IMR-90 (cell line): ENCODE measurements around the gene PLD4. TPM values are rescaled to one million over a fixed set of nuclear protein-coding genes. Genes with fewer than 3 reads are reported as not detected.

Experiments
- ATAC-seq: fragments of 200-7000 bp; cut with Tn5 transposase; 2 replicates; pipeline ENCODE4 v1.9.1; 2020; ENCODE audit warnings: low read depth, mild to moderate bottlenecking, moderate library complexity
- BruUV-seq: library from RNA; stranded (reverse); fragments of 400-500 nt; replicated peaks from 2 replicates; lab custom pipeline; 2021; lab: Mats Ljungman, UMichigan
- CTCF ChIA-PET: fragments of 300-600 bp; formaldehyde crosslinking; extraction: SDS; loops from one replicate; lab custom pipeline; 2021; ENCODE audit warnings: antibody characterized with exemption; lab: Yijun Ruan, JAX
- POLR2A ChIA-PET: fragments of 300-600 bp; sonication (Branson Sonifier 250); formaldehyde crosslinking; loops from one replicate; lab custom pipeline; 2022; ENCODE audit warnings: antibody characterized with exemption; ENCODE audit not compliant: unreplicated experiment; lab: Charles Lee
- DNase-seq: peaks from one replicate; pipeline ENCODE4 v3.0.0; 2013
- H2AFZ ChIP-seq: replicated peaks from 2 replicates; pipeline ENCODE3; 2013; ENCODE audit warnings: low read length, mild to moderate bottlenecking; ENCODE audit not compliant: poor library complexity
- H2AK5ac ChIP-seq: 2 replicates; pipeline ENCODE4 v1.6.1; 2013; ENCODE audit warnings: low read depth, low read length, inconsistent platforms
- H2AK9ac ChIP-seq: replicated peaks from 2 replicates; pipeline ENCODE3; 2013; ENCODE audit warnings: mild to moderate bottlenecking, low read depth, low read length, moderate library complexity; ENCODE audit not compliant: poor library complexity
- H2BK120ac ChIP-seq: 2 replicates; pipeline ENCODE4 v1.6.1; 2013; ENCODE audit warnings: low read depth, low read length, inconsistent platforms
- H2BK15ac ChIP-seq: 3 replicates; pipeline ENCODE4 v1.6.1; 2013; ENCODE audit warnings: low read depth, low read length, inconsistent platforms
- H2BK20ac ChIP-seq: 2 replicates; pipeline ENCODE4 v1.6.1; 2013; ENCODE audit warnings: low read depth, mild to moderate bottlenecking, inconsistent platforms, low read length, moderate library complexity
- H2BK5ac ChIP-seq: 2 replicates; pipeline ENCODE4 v1.6.1; 2013; ENCODE audit warnings: mild to moderate bottlenecking, low read depth, low read length, inconsistent platforms; ENCODE audit not compliant: poor library complexity, severe bottlenecking
- H3K14ac ChIP-seq: replicated peaks from 2 replicates; pipeline ENCODE4 v1.6.1; 2013; ENCODE audit warnings: low read depth, low read length, inconsistent platforms
- H3K18ac ChIP-seq: 2 replicates; pipeline ENCODE4 v1.6.1; 2013; ENCODE audit warnings: low read depth, low read length, control low read depth
- H3K23ac ChIP-seq: 2 replicates; pipeline ENCODE4 v1.6.1; 2013; ENCODE audit warnings: low read depth, low read length, inconsistent platforms
- H3K27ac ChIP-seq: 2 replicates; pipeline ENCODE4 v1.5.1; 2013; ENCODE audit warnings: mild to moderate bottlenecking, control low read depth, low read length; ENCODE audit not compliant: insufficient read depth
- H3K27me3 ChIP-seq: 2 replicates; pipeline ENCODE4 v1.6.1; 2013; ENCODE audit warnings: low read length; ENCODE audit not compliant: control insufficient read depth, insufficient read depth
- H3K36me3 ChIP-seq: 2 replicates; pipeline ENCODE4 v1.6.1; 2013; ENCODE audit warnings: low read length, mixed read lengths; ENCODE audit not compliant: control insufficient read depth, insufficient read depth
- H3K4ac ChIP-seq: 2 replicates; pipeline ENCODE4 v1.6.1; 2013; ENCODE audit warnings: low read depth, low read length, inconsistent platforms
- H3K4me1 ChIP-seq: 2 replicates; pipeline ENCODE4 v1.6.1; 2013; ENCODE audit warnings: low read length, mixed read lengths; ENCODE audit not compliant: control insufficient read depth, insufficient read depth
- H3K4me2 ChIP-seq: 2 replicates; pipeline ENCODE4 v1.6.1; 2013; ENCODE audit warnings: low read depth, mild to moderate bottlenecking, control low read depth, low read length, moderate library complexity
- H3K4me3 ChIP-seq: 2 replicates; pipeline ENCODE4 v1.5.1; 2013; ENCODE audit warnings: low read depth, mild to moderate bottlenecking, control low read depth, low read length, moderate library complexity; ENCODE audit not compliant: insufficient read depth
- H3K56ac ChIP-seq: 2 replicates; pipeline ENCODE4 v1.6.1; 2013; ENCODE audit warnings: low read length, inconsistent platforms; ENCODE audit not compliant: insufficient read depth; ENCODE audit errors: extremely low read depth
- H3K79me1 ChIP-seq, 2 experiments: 2 replicates each; pipeline ENCODE4 v1.6.1; 2013; ENCODE audit warnings: low read length in 2 of 2, inconsistent platforms in 1 of 2, low read depth in 1 of 2
- H3K9ac ChIP-seq: 2 replicates; pipeline ENCODE4 v1.6.1; 2013; ENCODE audit warnings: low read depth, low read length, control low read depth
- H3K9me1 ChIP-seq: 2 replicates; pipeline ENCODE4 v1.6.1; 2013; ENCODE audit warnings: low read length, inconsistent platforms; ENCODE audit not compliant: insufficient read depth
- H3K9me3 ChIP-seq: 2 replicates; pipeline ENCODE4 v1.6.1; 2013; ENCODE audit warnings: low read length; ENCODE audit not compliant: control insufficient read depth, insufficient read depth
- H4K20me1 ChIP-seq: 2 replicates; pipeline ENCODE4 v1.6.1; 2013; ENCODE audit warnings: low read length, inconsistent platforms; ENCODE audit not compliant: insufficient read depth
- H4K5ac ChIP-seq: 2 replicates; pipeline ENCODE4 v1.6.1; 2013; ENCODE audit warnings: mild to moderate bottlenecking, low read depth, low read length, control low read depth
- H4K8ac ChIP-seq, 2 experiments: 2 replicates each; pipeline ENCODE4 v1.6.1; 2013; ENCODE audit warnings: low read depth in 2 of 2, low read length in 2 of 2, control low read depth in 1 of 2, inconsistent platforms in 1 of 2
- H4K91ac ChIP-seq: 2 replicates; pipeline ENCODE4 v1.6.1; 2013; ENCODE audit warnings: low read depth, low read length, inconsistent platforms; ENCODE audit not compliant: insufficient read depth
- CEBPB ChIP-seq: IDR thresholded peaks from 2 replicates; pipeline ENCODE4 v1.6.1; 2012; ENCODE audit warnings: low read depth, low read length, improper control_type of control experiment
- MAFK ChIP-seq: IDR thresholded peaks from 2 replicates; pipeline ENCODE4 v1.6.1; 2012; ENCODE audit warnings: low read depth, low read length, improper control_type of control experiment
- MAZ ChIP-seq: IDR thresholded peaks from 2 replicates; pipeline ENCODE4 v1.6.1; 2012; ENCODE audit warnings: low read depth, mild to moderate bottlenecking, low read length, improper control_type of control experiment, moderate library complexity, borderline replicate concordance
- MXI1 ChIP-seq: IDR thresholded peaks from 2 replicates; pipeline ENCODE4 v1.6.1; 2012; ENCODE audit warnings: low read depth, mild to moderate bottlenecking, low read length, moderate library complexity, borderline replicate concordance
- POLR2A ChIP-seq: IDR thresholded peaks from 2 replicates; pipeline ENCODE4 v1.6.1; 2012; ENCODE audit warnings: mild to moderate bottlenecking, low read depth, low read length
- RCOR1 ChIP-seq: IDR thresholded peaks from 2 replicates; pipeline ENCODE4 v1.6.1; 2012; ENCODE audit warnings: mild to moderate bottlenecking, low read length, improper control_type of control experiment; ENCODE audit not compliant: insufficient replicate concordance
- RFX5 ChIP-seq: IDR thresholded peaks from 2 replicates; pipeline ENCODE4 v1.8.0; 2012; ENCODE audit warnings: low read depth, mild to moderate bottlenecking, low read length, moderate library complexity
- WGBS, 2 experiments: methylation state at CpG; one replicate each; pipeline versions ENCODE4 v1.1.5 to v1.1.7; 2013; ENCODE audit warnings: missing lambda C conversion rate in 2 of 2; ENCODE audit not compliant: insufficient read length in 1 of 2; ENCODE audit errors: extremely low coverage in 2 of 2; 5-methylcytosine and 5-hydroxymethylcytosine counted together
- dilution Hi-C: fragments of 300-500 bp; cut with HindIII; formaldehyde crosslinking; loops from one replicate; pipeline ENCODE4 v1.14.3; 2018; ENCODE audit warnings: low sequenced_read_pairs; ENCODE audit not compliant: unreplicated experiment
- in situ Hi-C: fragments of 300-500 bp; cut with MboI; formaldehyde crosslinking; loops from 3 replicates; pipeline ENCODE4 v1.14.3; 2019; ENCODE audit warnings: low sequenced_read_pairs, inconsistent platforms, mixed read lengths
- intact Hi-C: fragments of 100-400 bp; cut with micrococcal nuclease; formaldehyde crosslinking; loops from 2 replicates; pipeline ENCODE4 v1.10.0; 2022
- polyA plus RNA-seq, 3 experiments: library from polyadenylated mRNA; depleted of rRNA; stranded (reverse); fragments of >200 nt; gene quantifications; 2 replicates each; pipeline ENCODE4 v1.2.3, GENCODE V29; 2012; ENCODE audit warnings: low replicate concordance in 1 of 3
- total RNA-seq: library from RNA; depleted of rRNA; stranded (reverse); fragments of >200 nt; gene quantifications from 2 replicates; pipeline ENCODE4 v1.2.3, GENCODE V29; 2012
- TF ChIP-seq, protein P1 (sequence below): conservative IDR thresholded peaks from 2 replicates; pipeline ENCODE4 v1.5.1; 2012; ENCODE audit warnings: mild to moderate bottlenecking, low read depth, low read length, improper control_type of control experiment
- TF ChIP-seq, protein P2 (sequence below): fragments of 150-350 bp; IDR thresholded peaks from 2 replicates; pipeline ENCODE4 v1.6.1; 2017; ENCODE audit warnings: mild to moderate bottlenecking, antibody characterized with exemption, low read length, low read depth

Gene PLD4
- total and polyA plus RNA-seq, 2 of the 4 experiments (the other 2 are of a cell fraction), result 0.05 TPM; not detected in 1

DNA sequence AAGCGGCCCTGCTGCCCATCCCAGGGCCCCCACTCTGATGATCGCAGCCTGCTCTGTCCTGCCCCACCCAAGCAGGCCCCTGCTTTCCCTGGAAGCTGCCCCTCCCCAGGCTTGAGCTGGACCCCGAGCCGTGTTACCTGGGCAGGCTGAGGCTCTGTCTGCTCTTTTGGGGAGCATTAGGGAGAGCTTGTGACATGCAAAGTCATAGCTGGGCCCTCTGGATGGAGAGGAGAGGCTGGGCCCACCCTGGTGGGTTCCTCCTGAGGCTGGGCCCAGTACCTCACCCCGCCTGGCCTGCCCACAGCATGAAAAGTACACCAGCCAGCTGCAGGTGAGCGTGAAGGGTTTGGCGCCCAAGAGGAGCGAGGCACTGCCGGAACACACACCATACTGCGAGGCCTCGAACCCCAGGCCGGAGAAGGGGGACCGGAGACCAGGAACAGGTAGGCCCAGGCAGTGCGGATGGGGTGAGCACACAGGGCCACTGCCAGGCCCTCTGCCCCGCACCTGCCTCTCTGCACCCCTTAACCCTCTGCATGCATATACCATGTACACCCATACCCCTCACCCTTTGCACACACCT lies 44.6 kb upstream of the PLD4 start:
- dilution Hi-C loops (no loop called here), intact Hi-C loops (no loop called here), in situ Hi-C loops (no loop called here)
- Histone ChIP-seq H3K9ac (no peak overlapping the region), H4K5ac (no peak overlapping the region), H3K36me3 (peaks cover 31% of the 10 kb centered on the region), H2BK20ac (no peak overlapping the region), H2BK5ac (no peak overlapping the region), H2BK15ac (no peak overlapping the region), H4K91ac (no peak overlapping the region), H3K27me3 (no peaks in the 10 kb centered on the region), H3K56ac (no peak overlapping the region), H2AK5ac (no peak overlapping the region), H2AK9ac (no peak overlapping the region), H3K4ac (no peak overlapping the region), H2AFZ (no peak overlapping the region), H3K4me2 (no peak overlapping the region), H4K8ac (no peak overlapping the region), H4K20me1 (peaks cover 16% of the 10 kb centered on the region), H3K4me3 (no peak overlapping the region), H3K79me1 (peaks cover 6 to 19% of the 10 kb centered on the region in 2 experiments; a peak in 2 of 4 replicates), H3K9me3 (no peaks in the 10 kb centered on the region; the same call in 1 of the 2 replicates), H3K27ac (no peak overlapping the region), H3K23ac (no peak overlapping the region), H3K4me1 (no peaks in the 10 kb centered on the region), H3K9me1 (no peaks in the 10 kb centered on the region), H3K14ac (no peak overlapping the region), H3K18ac (no peak overlapping the region), H2BK120ac (no peak overlapping the region)
- DNase-seq, result no peak
- ATAC-seq, result no peak
- TF ChIP-seq RCOR1 (no peak), POLR2A (no peak), MAFK (no peak), MAZ (no peak), MXI1 (no peak), CEBPB (no peak), RFX5 (no peak)
- TF ChIP-seq, protein P1, sequence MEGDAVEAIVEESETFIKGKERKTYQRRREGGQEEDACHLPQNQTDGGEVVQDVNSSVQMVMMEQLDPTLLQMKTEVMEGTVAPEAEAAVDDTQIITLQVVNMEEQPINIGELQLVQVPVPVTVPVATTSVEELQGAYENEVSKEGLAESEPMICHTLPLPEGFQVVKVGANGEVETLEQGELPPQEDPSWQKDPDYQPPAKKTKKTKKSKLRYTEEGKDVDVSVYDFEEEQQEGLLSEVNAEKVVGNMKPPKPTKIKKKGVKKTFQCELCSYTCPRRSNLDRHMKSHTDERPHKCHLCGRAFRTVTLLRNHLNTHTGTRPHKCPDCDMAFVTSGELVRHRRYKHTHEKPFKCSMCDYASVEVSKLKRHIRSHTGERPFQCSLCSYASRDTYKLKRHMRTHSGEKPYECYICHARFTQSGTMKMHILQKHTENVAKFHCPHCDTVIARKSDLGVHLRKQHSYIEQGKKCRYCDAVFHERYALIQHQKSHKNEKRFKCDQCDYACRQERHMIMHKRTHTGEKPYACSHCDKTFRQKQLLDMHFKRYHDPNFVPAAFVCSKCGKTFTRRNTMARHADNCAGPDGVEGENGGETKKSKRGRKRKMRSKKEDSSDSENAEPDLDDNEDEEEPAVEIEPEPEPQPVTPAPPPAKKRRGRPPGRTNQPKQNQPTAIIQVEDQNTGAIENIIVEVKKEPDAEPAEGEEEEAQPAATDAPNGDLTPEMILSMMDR, result no peak
- TF ChIP-seq, protein P2, sequence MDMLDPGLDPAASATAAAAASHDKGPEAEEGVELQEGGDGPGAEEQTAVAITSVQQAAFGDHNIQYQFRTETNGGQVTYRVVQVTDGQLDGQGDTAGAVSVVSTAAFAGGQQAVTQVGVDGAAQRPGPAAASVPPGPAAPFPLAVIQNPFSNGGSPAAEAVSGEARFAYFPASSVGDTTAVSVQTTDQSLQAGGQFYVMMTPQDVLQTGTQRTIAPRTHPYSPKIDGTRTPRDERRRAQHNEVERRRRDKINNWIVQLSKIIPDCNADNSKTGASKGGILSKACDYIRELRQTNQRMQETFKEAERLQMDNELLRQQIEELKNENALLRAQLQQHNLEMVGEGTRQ, result no peak
- no TSS peak for BruUV-seq
- ChIA-PET POLR2A (no interaction called here), CTCF (no interaction called here)
- WGBS, 2 experiments, result 95% methylated on average over 9 of the region's 15 CpGs; no CpG with 5 or more reads in 1 of the 2 experiments
